NOMO-1 (cell line): ENCODE results near the gene LCAT.

Source experiments
- DNase-seq, 2 experiments: peaks; one replicate each; lab custom pipeline; 2025; ENCODE audit not compliant: unreplicated experiment in 2 of 2; lab: John Stamatoyannopoulos, UW

Gene LCAT

DNA sequence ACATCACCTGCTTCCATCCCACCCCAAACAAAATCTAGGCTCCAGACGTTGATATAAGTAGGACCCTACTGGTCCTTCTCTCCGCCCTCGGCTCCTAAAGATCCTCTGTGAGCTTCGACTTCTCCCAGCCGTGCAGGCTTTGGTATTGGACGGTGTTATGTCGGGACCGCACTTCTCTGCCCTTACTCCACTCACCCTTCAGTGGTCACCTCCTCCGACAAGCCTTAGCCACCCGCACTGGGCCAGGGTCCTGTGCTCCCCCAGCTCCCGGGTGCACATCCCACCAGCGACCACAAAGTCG lies 8.9 kb downstream of the LCAT start:
- no peak for DNase-seq

DNA sequence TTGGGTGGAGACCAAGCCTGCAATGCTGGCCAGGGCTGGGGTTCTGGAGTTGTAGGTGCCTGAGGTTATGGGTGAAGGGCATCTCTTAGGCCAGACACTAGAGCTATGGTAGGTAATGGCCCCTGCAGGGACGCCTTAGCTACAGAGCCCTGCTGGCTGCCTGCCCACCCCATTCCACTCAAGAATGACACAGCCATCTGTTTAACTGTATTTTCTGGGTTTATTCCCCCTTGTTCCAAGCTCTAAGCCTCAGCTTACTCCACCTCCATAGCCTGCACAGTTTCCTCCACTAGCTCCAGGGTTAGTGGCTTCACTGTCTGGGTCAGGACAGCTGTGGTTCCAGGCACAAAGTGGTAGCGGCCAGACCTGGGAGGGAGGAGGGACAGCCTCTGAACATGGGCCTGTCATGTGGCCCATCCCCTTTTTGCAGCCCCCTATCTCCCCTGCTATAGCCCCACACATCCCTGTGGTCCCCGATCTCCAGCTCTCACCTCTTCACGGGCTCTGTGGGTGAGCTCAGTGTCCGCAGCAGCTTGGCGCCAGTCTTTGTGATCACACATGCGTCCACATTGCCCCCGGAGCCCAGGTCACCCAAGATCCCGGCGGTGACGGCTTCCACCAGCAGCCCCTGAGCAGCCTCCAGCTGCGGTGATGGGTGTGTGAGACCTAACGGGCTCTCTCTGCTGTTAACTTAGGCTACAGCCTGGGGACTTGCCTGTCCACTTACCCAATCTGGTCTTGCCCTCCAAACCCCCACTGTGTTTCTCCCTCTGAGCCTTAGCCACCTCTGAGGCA lies 9.4 kb downstream of the LCAT start:
- no peak for DNase-seq

GRCh38 chr16:67933805-67934204 lies 10.1 kb downstream of the LCAT start:
- no peak for DNase-seq

DNA sequence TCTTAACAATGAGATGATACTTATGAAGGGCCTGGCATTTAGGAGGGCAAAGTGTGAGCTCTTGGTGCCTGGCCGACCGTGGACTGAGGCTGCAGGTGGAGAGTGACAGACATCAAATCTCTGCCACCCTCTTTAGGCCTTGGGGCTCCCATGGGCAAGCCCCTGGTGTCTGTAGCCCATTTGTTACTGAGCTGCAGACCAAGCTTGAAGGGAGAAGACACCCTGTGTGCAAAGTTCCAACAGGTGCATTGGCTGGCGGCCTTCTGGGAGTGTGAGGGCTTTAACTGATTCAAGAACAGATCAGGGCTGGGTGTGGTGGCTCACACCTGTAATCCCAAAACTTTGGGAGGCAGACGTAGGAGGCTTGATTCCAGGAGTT lies 11.5 kb downstream of the LCAT start:
- DNase-seq: no peak

GRCh38 chr16:67931712-67932461 lies 12.0 kb downstream of the LCAT start, which contains the start of gene CTRL:
TSS of gene CTRL (minus strand) at chr16:67931862. CDS start at chr16:67931852, 10 bp downstream.
- DNase-seq: no peak

DNA sequence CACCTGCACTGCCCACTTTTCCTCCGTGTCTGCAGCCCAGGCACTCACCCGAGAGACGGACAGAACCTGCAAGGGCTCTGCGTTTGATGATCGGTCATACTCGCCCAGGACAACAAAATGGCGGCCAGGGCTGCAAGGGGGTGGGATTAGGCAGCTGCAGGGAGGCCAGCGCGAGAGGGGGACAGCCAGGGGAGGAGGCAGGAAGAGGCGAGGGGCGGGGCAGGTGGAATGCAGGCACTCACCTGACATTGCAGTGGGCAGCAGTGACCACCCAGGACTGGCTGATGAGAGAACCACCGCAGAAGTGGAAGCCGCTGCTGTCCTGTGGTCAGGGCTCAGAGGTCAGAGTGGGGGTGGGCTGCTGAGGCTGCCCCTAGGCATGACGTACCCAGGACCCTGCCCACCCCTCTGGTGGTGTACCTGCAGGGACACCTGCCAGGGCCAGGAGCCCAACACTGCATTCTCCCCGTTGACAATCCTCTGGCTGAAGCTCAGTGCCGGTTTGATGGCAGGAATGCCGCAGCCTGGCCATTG lies 13.2 kb downstream of the LCAT start:
- no peak for DNase-seq

DNA sequence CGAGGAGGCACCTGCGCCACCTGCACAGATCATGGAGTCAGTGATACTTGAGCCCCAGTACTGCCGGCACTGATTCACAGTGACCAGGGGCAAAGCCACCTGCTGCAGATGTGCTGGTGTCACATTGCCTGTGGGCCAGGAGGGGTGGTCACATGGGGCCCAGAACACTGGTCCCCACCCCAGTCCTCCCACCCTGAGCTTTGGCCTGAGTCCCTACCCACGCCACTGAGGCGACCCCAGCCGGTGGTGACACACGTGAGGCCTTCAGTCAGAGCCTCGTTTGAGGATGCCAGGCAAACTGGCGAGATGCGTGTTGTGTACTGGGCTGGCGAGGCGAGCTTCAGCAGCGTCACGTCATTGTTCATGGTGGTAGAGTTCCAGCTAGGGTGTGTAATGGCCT lies 13.7 kb downstream of the LCAT start:
- DNase-seq: no peak

DNA sequence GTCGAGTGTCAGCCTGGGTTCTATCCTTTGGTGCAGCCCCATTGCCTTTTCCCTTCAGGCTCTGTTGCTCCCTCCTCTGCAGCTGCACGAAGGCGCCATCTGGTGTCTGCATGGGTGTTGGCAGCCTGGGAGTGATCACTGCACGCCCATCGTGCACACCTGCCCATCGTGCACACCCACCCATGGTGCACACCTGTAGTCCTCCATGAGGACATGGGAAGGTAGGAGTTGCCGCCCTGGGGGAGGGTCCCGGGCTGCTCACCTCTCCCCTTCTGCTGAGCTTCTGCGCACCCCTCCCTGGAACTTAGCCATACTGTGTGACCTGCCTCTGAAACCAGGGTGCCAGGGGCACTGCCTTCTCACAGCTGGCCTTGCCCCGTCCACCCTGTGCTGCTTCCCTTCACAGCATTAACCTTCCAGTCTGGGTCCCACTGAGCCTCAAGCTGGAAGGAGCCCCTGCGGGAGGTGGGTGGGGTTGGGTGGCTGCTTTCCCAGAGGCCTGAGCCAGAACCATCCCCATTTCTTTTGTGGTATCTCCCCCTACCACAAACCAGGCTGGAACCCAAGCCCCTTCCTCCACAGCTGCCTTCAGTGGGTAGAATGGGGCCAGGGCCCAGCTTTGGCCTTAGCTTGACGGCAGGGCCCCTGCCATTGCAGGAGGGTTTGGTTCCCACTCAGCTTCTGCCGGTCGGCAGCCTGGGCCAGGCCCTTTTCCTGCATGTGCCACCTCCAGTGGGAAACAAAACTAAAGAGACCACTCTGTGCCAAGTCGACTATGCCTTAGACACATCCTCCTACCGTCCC lies 15.2 kb downstream of the LCAT start:
- DNase-seq: peak; percentile 15 to 68

DNA sequence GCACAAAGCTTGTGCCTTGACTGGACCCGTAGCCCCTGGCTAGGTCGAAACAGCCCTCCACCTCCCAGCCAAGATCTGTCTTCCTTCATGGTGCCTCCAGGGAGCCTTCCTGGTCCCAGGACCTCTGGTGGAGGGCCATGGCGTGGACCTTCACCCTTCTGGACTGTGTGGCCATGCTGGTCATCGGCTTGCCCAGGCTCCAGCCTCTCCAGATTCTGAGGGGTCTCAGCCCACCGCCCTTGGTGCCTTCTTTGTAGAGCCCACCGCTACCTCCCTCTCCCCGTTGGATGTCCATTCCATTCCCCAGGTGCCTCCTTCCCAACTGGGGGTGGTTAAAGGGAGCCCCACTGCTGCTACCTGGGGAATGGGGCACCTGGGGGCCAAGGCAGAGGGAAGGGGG lies 15.8 kb downstream of the LCAT start:
- DNase-seq: no peak

- DNase-seq: no peak
These were observed 16.6 kb downstream of the LCAT start for GRCh38 chr16:67927131-67927941.

GRCh38 chr16:67926181-67926750 lies 17.7 kb downstream of the LCAT start:
- no peak for DNase-seq

DNA sequence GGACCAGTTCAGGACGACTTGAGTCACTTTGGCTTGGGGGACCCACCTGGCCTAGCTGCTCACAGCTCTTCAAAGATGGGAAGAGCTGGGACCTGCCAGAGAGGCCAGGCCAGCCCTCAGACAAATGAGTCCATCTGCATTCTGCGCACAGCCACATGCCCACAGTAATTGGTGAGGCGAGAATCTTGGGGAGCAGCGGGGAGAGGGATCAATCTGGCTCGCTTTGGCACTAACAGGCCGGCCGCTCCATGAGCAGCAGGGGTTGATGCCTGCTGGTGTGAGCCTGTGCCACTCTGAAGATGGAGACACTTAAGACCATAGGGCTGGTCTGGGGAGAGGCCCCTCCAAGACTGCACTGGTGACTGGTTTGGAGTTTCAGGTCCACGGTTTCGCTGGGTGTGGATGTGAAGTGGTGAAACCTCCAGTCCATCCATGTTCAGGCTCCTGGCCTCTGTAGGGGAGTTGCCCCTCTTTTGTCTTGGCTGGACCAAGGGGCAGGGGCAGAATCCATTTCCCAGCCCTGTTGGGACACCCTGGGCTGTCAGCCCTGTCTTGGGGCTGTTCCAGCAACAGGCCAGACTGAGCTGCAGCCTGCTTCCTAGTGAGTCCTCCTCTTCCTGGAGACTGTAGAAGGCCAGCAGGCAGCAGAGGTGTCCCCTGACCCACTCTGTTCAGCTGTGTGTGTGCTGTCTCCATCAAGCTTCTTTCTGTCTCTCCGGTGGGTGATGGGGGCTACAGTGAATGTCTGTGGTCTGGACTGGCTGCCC lies 19.6 kb downstream of the LCAT start:
- no peak for DNase-seq

DNA sequence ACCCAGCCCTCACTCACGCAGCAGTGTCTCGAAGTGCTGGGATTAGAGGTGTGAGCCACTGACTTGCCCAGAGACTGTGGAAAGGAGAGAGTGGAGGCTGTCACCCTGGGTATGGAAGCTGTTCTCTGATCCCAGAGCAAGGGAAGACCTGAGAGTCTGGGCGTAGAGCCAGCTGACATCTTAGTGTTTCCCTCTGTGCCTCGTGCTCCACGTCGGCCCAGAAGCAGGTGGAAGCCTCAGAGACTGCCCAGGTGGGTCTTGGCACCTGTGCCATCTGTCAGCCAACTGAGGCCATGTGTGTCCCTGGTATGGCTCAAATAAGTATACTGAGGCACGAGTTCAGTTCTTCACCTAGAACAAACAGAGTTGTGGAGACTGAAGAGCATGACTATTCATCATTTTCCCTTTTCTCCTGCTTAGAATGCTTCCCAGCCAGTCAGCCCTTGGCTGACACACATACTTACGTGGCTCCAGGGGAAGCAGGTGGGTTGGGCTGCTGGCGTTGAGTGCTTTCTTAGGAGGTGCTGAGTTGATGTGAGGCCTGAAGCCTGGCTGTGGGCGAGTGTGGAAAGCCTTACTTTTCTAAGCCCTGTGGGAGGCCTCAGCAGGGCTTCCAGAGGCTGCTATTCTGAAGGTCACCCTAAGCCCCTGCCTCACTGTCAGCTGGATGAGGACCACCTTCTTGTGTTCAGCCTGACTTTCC lies 20.4 kb downstream of the LCAT start:
- DNase-seq: no peak

GRCh38 chr16:67922740-67923139 lies 21.2 kb downstream of the LCAT start:
- DNase-seq: no peak

- DNase-seq: no peak
These were observed 21.7 kb downstream of the LCAT start for GRCh38 chr16:67922221-67922620.

GRCh38 chr16:67919622-67920221 lies 24.2 kb downstream of the LCAT start:
- DNase-seq: no peak

GRCh38 chr16:67917852-67918236 lies 26.1 kb downstream of the LCAT start:
- no peak for DNase-seq

DNA sequence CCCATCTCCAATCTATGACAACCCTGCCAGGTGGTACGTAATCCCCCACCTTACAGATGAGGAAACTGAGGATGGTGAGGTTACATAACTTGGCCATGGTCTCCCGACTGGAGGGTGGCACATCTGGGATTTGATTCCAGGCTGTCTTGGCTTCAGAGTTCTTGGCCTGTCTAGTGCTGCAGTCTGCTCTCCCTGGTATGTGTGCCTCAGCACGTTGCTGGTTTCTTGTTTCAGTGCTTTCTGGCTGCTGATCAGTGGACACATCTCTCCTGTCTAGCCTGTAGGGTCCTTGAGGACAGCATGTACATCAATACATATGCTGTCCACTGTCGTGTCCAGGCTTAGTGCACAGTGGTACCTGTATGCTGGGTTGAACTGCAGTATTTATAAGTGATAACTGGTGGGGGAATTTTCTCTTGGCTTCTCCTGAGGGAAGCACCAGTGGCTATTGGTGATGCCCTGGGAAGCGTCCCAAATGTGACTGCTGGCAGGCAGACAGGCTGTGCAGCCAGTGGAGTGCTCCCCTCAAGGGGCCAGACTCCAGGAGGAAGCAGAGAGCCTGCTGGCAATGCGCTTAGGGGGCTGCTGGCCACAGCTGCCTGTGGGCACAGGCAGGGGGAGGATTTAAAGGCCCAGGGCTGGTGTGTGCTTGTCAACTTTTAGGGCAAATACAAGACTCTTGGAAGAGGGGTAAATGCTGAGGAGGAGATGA lies 26.6 kb downstream of the LCAT start:
- no peak for DNase-seq
